Embryonic facial prominence (tissue), 1 donor: ENCODE data around the gene LEF1.
A peak's percentile ranks its signal among the peaks of the same experiment; 100 is the strongest.
"Not testable (repeated sequence)": the region's sequence is repeated elsewhere in the genome, so short reads cannot be mapped to it uniquely, and the experiment has no call there.

Experiments
- DNase-seq: peaks from one replicate; pipeline ENCODE4 v3.0.0-alpha.2; 2016; ENCODE audit errors: extremely low spot score

LEF1 gene

GRCh38 chr4:108034565-108034964 is 134.2 kb downstream of the LEF1 start:
- DNase-seq = no peak

- DNase-seq = no peak
Measured at GRCh38 chr4:108033348-108033747, 135.4 kb downstream of the LEF1 start.

- no peak for DNase-seq
Measured at GRCh38 chr4:108031427-108032083, 137.2 kb downstream of the LEF1 start.

GRCh38 chr4:108030332-108030731 is 138.4 kb downstream of the LEF1 start:
- DNase-seq = peak; percentile 45

GRCh38 chr4:108029731-108030130 is 139.0 kb downstream of the LEF1 start:
- no peak for DNase-seq

GRCh38 chr4:108029016-108029720 is 139.6 kb downstream of the LEF1 start:
- DNase-seq = no peak

GRCh38 chr4:108024878-108025165 is 143.9 kb downstream of the LEF1 start:
- DNase-seq = no peak

- no peak for DNase-seq
Measured at GRCh38 chr4:108024085-108024877, 144.5 kb downstream of the LEF1 start.

- DNase-seq = no peak
Measured at GRCh38 chr4:108018884-108019187, 149.9 kb downstream of the LEF1 start.

GRCh38 chr4:108018040-108018883 is 150.5 kb downstream of the LEF1 start:
- peak; percentile 48 for DNase-seq

GRCh38 chr4:108013955-108014354 is 154.8 kb downstream of the LEF1 start:
- DNase-seq = no peak

- DNase-seq = no peak
Measured at GRCh38 chr4:108013327-108013726, 155.4 kb downstream of the LEF1 start.

- not testable (repeated sequence) for DNase-seq
Measured at GRCh38 chr4:108012382-108012781, 156.3 kb downstream of the LEF1 start.

GRCh38 chr4:108010167-108010566 is 158.6 kb downstream of the LEF1 start:
- DNase-seq = no peak

- no peak for DNase-seq
Measured at GRCh38 chr4:108008721-108009120, 160.0 kb downstream of the LEF1 start.

- DNase-seq = no peak
Measured at GRCh38 chr4:108007984-108008383, 160.7 kb downstream of the LEF1 start.

GRCh38 chr4:108006361-108006760 is 162.4 kb downstream of the LEF1 start:
- DNase-seq = no peak

- no peak for DNase-seq
Measured at GRCh38 chr4:108005807-108006206, 162.9 kb downstream of the LEF1 start.

GRCh38 chr4:108004646-108005045 is 164.1 kb downstream of the LEF1 start:
- DNase-seq = no peak

- DNase-seq = no peak
Measured at GRCh38 chr4:108003982-108004515, 164.7 kb downstream of the LEF1 start.

- DNase-seq = no peak
Measured at GRCh38 chr4:108001540-108002135, 167.1 kb downstream of the LEF1 start.
